ENCODE results near the gene TMEM259. TPM values are rescaled to one million over a fixed set of nuclear protein-coding genes. Genes with fewer than 3 reads are reported as not detected.

TMEM259 gene
- total and polyA plus RNA-seq, 9 of the 15 experiments (the other 6 are each of a cell fraction or from before 2014, with no cell fraction given) = 0.52 to 231 (median 63.6) TPM

GRCh38 chr19:1002600-1002999, 18.3 kb downstream of the TMEM259 start:
- CTCF ChIA-PET (ENCODE audit: low intra/inter-chr PET ratio) = no interaction called here
- in situ Hi-C loops (cut with MboI) = no loop called here
- TF ChIP-seq TBL1XR1 (IDR thresholded peaks at IDR 0.05; ENCODE audit: low read length in 2 of 2) (no peak), EGR1 (conservative IDR thresholded peaks at IDR 0.05) (no peak), CBX3 (IDR thresholded peaks at IDR 0.05; ENCODE audit: borderline replicate concordance in 1 of 2, low read length in 2 of 2) (no peak), CCAR2 (IDR thresholded peaks at IDR 0.05; ENCODE audit: low read depth, low read length) (no peak), NFRKB (IDR thresholded peaks at IDR 0.05; ENCODE audit: low read depth) (no peak), ZNF318 (IDR thresholded peaks at IDR 0.05; ENCODE audit: borderline replicate concordance in 1 of 2, low read depth in 1 of 2) (no peak), ZNF121 (CRISPR knock-in tag; conservative IDR thresholded peaks at IDR 0.05) (no peak), ZNF280B (CRISPR knock-in tag; IDR thresholded peaks at IDR 0.05) (no peak), STAT6 (CRISPR knock-in tag; IDR thresholded peaks at IDR 0.05) (no peak), NR3C1 (CRISPR knock-in tag; IDR thresholded peaks at IDR 0.05) (no peak)

More at GRCh38 chr19:1002600-1002999, 18.3 kb downstream of the TMEM259 start:
- DNase-seq (ENCODE audit: extremely low read depth in 1 of 4, low spot score in 3 of 4) (no peak), FAIRE-seq (no peak), ATAC-seq (no peak)
- Histone ChIP-seq H2AFZ (ENCODE audit: low read depth, low read length) (no peak overlapping the region), H3K36me3 (ENCODE audit: control insufficient read depth, insufficient read depth, low read length) (no peaks in the 10 kb centered on the region), H3K27ac (ENCODE audit: extremely low read depth, low read depth, low read length) (no peak overlapping the region), H3K9me1 (ENCODE audit: control insufficient read depth, insufficient read depth, low read length) (no peaks in the 10 kb centered on the region), H3K4me1 (replicated peaks in 1 of 2; ENCODE audit: control insufficient read depth in 2 of 2, insufficient read depth in 2 of 2, low read length in 2 of 2) (peaks cover 4 to 68% of the 10 kb centered on the region in 2 experiments; a peak in 4 of 5 replicates), H3K9me3 (replicated peaks; ENCODE audit: control insufficient read depth, insufficient read depth, low read depth, low read length) (no peaks in the 10 kb centered on the region), H3K9ac (ENCODE audit: insufficient read depth in 1 of 2, low read depth in 2 of 2, low read length in 2 of 2) (no peak overlapping the region), H3K4me3 (no peak overlapping the region), H4K20me1 (replicated peaks; ENCODE audit: control insufficient read depth, insufficient read depth, low read length) (no peaks in the 10 kb centered on the region), H3K27me3 (ENCODE audit: control insufficient read depth in 2 of 2, insufficient read depth in 2 of 2, low read length in 2 of 2) (no peaks in the 10 kb centered on the region), H3K4me2 (ENCODE audit: insufficient read depth, low read length) (no peak overlapping the region), H3K79me2 (ENCODE audit: control insufficient read depth, insufficient read depth, low read length) (no peaks in the 10 kb centered on the region)
- 0% methylated on average over 4 of the region's 4 CpGs for WGBS (ENCODE audit: insufficient coverage, low coverage, missing lambda C conversion rate)
- no TSS peak for BruUV-seq (replicated peaks)
- intact Hi-C loops (cut with micrococcal nuclease) = no loop called here
- POLR2A ChIA-PET = interaction anchor here (0.6 kb wide), 1 partner anchor 213 kb away, joined by 3 read pairs; no protein-coding TSS in a partner anchor
